ENCODE results near the gene ENDOD1.

ENDOD1 gene

GRCh38 chr11:95066716-95067038 is 23.0 kb upstream of the ENDOD1 start, which contains the start of gene SRSF8:
SRSF8 (plus strand) TSS chr11:95066919; CDS start chr11:95067227, 308 bp downstream.
- peaks cover 14 to 27% of the 10 kb centered on the region in 2 donors for H3K4me1 Mint-ChIP-seq (ENCODE audit: low read depth in 2 of 2)
- DNase-seq (no peak), ATAC-seq (replicated peaks) (peak; percentile 16)
- H3K27me3 Mint-ChIP-seq: no peaks in the 10 kb centered on the region
- peak within 1 kb of the TSS; percentile 98 to 99 for H3K4me3 Mint-ChIP-seq
- H3K9me3 Mint-ChIP-seq: no peaks in the 10 kb centered on the region
- H3K27ac Mint-ChIP-seq: peak within 1 kb of the TSS; percentile 96 to 98
- peaks cover 30% of the 10 kb centered on the region for H3K36me3 Mint-ChIP-seq (ENCODE audit: insufficient read depth)

- peaks cover 31% of the 10 kb centered on the region for H3K36me3 Mint-ChIP-seq (ENCODE audit: insufficient read depth)
- DNase-seq: peak; percentile 61 to 66 (median 65)
- H3K4me1 Mint-ChIP-seq (ENCODE audit: low read depth in 2 of 2): peaks cover 14 to 29% of the 10 kb centered on the region in 2 donors
- H3K9me3 Mint-ChIP-seq: no peaks in the 10 kb centered on the region
- no peaks in the 10 kb centered on the region for H3K27me3 Mint-ChIP-seq
- ATAC-seq (replicated peaks): peak; percentile 68
- H3K4me3 Mint-ChIP-seq: peak overlapping the region; percentile 98 to 99
- H3K27ac Mint-ChIP-seq: peak overlapping the region; percentile 96 to 98
These were observed 22.4 kb upstream of the ENDOD1 start for GRCh38 chr11:95067039-95067840.

GRCh38 chr11:95067841-95068219 is 21.8 kb upstream of the ENDOD1 start:
- DNase-seq (no peak), ATAC-seq (replicated peaks) (no peak)
- peaks cover 14 to 35% of the 10 kb centered on the region in 2 donors for H3K4me1 Mint-ChIP-seq (ENCODE audit: low read depth in 2 of 2)
- peaks cover 31% of the 10 kb centered on the region for H3K36me3 Mint-ChIP-seq (ENCODE audit: insufficient read depth)
- H3K9me3 Mint-ChIP-seq: no peaks in the 10 kb centered on the region
- no peaks in the 10 kb centered on the region for H3K27me3 Mint-ChIP-seq
- H3K4me3 Mint-ChIP-seq: peak overlapping the region; percentile 98 to 99
- H3K27ac Mint-ChIP-seq: peak overlapping the region; percentile 96 to 98

- Mint-ChIP-seq H3K9me3 (no peaks in the 10 kb centered on the region), H3K4me1 (ENCODE audit: low read depth in 2 of 2) (peaks cover 14 to 38% of the 10 kb centered on the region in 2 donors)
These were observed 21.1 kb upstream of the ENDOD1 start for GRCh38 chr11:95068549-95068948.

GRCh38 chr11:95070471-95070870 is 19.2 kb upstream of the ENDOD1 start:
- Mint-ChIP-seq H3K9me3 (no peaks in the 10 kb centered on the region), H3K27ac (peak overlapping the region; percentile 23 to 98), H3K4me3 (peak overlapping the region in 1 of 2 donors; percentile 43)

More at GRCh38 chr11:95068549-95068948, 21.1 kb upstream of the ENDOD1 start:
- Mint-ChIP-seq H3K4me3 (peak overlapping the region; percentile 98 to 99), H3K27ac (peak overlapping the region; percentile 96 to 98), H3K36me3 (ENCODE audit: insufficient read depth) (peaks cover 31% of the 10 kb centered on the region), H3K27me3 (no peaks in the 10 kb centered on the region)
- DNase-seq: peak; percentile 60 to 67 (median 64)
- peak; percentile 75 for ATAC-seq (replicated peaks)

GRCh38 chr11:95072948-95073347 is 16.7 kb upstream of the ENDOD1 start:
- ATAC-seq (replicated peaks): no peak
- Mint-ChIP-seq H3K9me3 (no peaks in the 10 kb centered on the region), H3K36me3 (ENCODE audit: insufficient read depth) (peaks cover 20% of the 10 kb centered on the region), H3K27ac (no peak overlapping the region), H3K27me3 (no peaks in the 10 kb centered on the region), H3K4me1 (ENCODE audit: low read depth in 2 of 2) (peaks cover 11 to 32% of the 10 kb centered on the region in 2 donors), H3K4me3 (no peak overlapping the region)
- no peak for DNase-seq

More at GRCh38 chr11:95070471-95070870, 19.2 kb upstream of the ENDOD1 start:
- Mint-ChIP-seq H3K4me1 (ENCODE audit: low read depth in 2 of 2) (peaks cover 14 to 38% of the 10 kb centered on the region in 2 donors), H3K27me3 (no peaks in the 10 kb centered on the region), H3K36me3 (ENCODE audit: insufficient read depth) (peaks cover 31% of the 10 kb centered on the region)
- ATAC-seq (replicated peaks): no peak
- DNase-seq: no peak

GRCh38 chr11:95074792-95075563 is 14.7 kb upstream of the ENDOD1 start:
- Mint-ChIP-seq H3K4me3 (no peak overlapping the region), H3K4me1 (ENCODE audit: low read depth in 2 of 2) (peaks cover 7 to 23% of the 10 kb centered on the region in 2 donors), H3K27me3 (no peaks in the 10 kb centered on the region), H3K9me3 (no peaks in the 10 kb centered on the region), H3K27ac (no peak overlapping the region), H3K36me3 (ENCODE audit: insufficient read depth) (peaks cover 7% of the 10 kb centered on the region)
- ATAC-seq (replicated peaks) (no peak), DNase-seq (no peak)

GRCh38 chr11:95076416-95076815 is 13.2 kb upstream of the ENDOD1 start:
- no peak for ATAC-seq (replicated peaks)
- H3K4me1 Mint-ChIP-seq (ENCODE audit: low read depth in 2 of 2): peaks cover 2 to 13% of the 10 kb centered on the region in 2 donors
- H3K27me3 Mint-ChIP-seq: no peaks in the 10 kb centered on the region
- H3K4me3 Mint-ChIP-seq: no peak overlapping the region
- no peaks in the 10 kb centered on the region for H3K9me3 Mint-ChIP-seq
- H3K27ac Mint-ChIP-seq: no peak overlapping the region
- DNase-seq: no peak
- H3K36me3 Mint-ChIP-seq (ENCODE audit: insufficient read depth): peaks cover 4% of the 10 kb centered on the region

GRCh38 chr11:95076981-95077380 is 12.7 kb upstream of the ENDOD1 start:
- H3K4me1 Mint-ChIP-seq (ENCODE audit: low read depth in 2 of 2): peaks cover 0 to 9% of the 10 kb centered on the region in 2 donors
- DNase-seq (no peak), ATAC-seq (replicated peaks) (no peak)
- no peaks in the 10 kb centered on the region for H3K36me3 Mint-ChIP-seq (ENCODE audit: insufficient read depth)
- H3K4me3 Mint-ChIP-seq: no peak overlapping the region
- H3K27me3 Mint-ChIP-seq: peaks cover 0 to 4% of the 10 kb centered on the region in 2 donors
- H3K9me3 Mint-ChIP-seq: no peaks in the 10 kb centered on the region
- no peak overlapping the region for H3K27ac Mint-ChIP-seq

GRCh38 chr11:95078526-95078925 is 11.1 kb upstream of the ENDOD1 start:
- Mint-ChIP-seq H3K4me1 (ENCODE audit: low read depth in 2 of 2) (no peaks in the 10 kb centered on the region), H3K9me3 (no peaks in the 10 kb centered on the region), H3K4me3 (no peak overlapping the region), H3K36me3 (ENCODE audit: insufficient read depth) (no peaks in the 10 kb centered on the region), H3K27ac (no peak overlapping the region), H3K27me3 (peaks cover 0 to 16% of the 10 kb centered on the region in 2 donors)
- ATAC-seq (replicated peaks) (no peak), DNase-seq (no peak)

GRCh38 chr11:95081010-95081409 is 8.6 kb upstream of the ENDOD1 start:
- no peaks in the 10 kb centered on the region for H3K9me3 Mint-ChIP-seq
- H3K27ac Mint-ChIP-seq: no peak overlapping the region
- H3K27me3 Mint-ChIP-seq: peaks cover 0 to 16% of the 10 kb centered on the region in 2 donors
- no peaks in the 10 kb centered on the region for H3K36me3 Mint-ChIP-seq (ENCODE audit: insufficient read depth)
- no peak overlapping the region for H3K4me3 Mint-ChIP-seq
- H3K4me1 Mint-ChIP-seq (ENCODE audit: low read depth in 2 of 2): no peaks in the 10 kb centered on the region
- ATAC-seq (replicated peaks): no peak
- DNase-seq: no peak

- Mint-ChIP-seq H3K27ac (no peak overlapping the region), H3K9me3 (no peaks in the 10 kb centered on the region)
These were observed 8.2 kb upstream of the ENDOD1 start for GRCh38 chr11:95081412-95081811.

GRCh38 chr11:95082576-95083001 is 7.1 kb upstream of the ENDOD1 start:
- no peak overlapping the region for H3K27ac Mint-ChIP-seq
- peaks cover 0 to 16% of the 10 kb centered on the region in 2 donors for H3K27me3 Mint-ChIP-seq
- no peak overlapping the region for H3K4me3 Mint-ChIP-seq
- ATAC-seq (replicated peaks) (no peak), DNase-seq (no peak)
- no peaks in the 10 kb centered on the region for H3K4me1 Mint-ChIP-seq (ENCODE audit: low read depth in 2 of 2)
- no peaks in the 10 kb centered on the region for H3K36me3 Mint-ChIP-seq (ENCODE audit: insufficient read depth)
- H3K9me3 Mint-ChIP-seq: no peaks in the 10 kb centered on the region

More at GRCh38 chr11:95081412-95081811, 8.2 kb upstream of the ENDOD1 start:
- H3K4me3 Mint-ChIP-seq: no peak overlapping the region
- H3K36me3 Mint-ChIP-seq (ENCODE audit: insufficient read depth): no peaks in the 10 kb centered on the region
- DNase-seq (no peak), ATAC-seq (replicated peaks) (no peak)
- H3K4me1 Mint-ChIP-seq (ENCODE audit: low read depth in 2 of 2): no peaks in the 10 kb centered on the region
- H3K27me3 Mint-ChIP-seq: peaks cover 0 to 16% of the 10 kb centered on the region in 2 donors

Measured in effector memory CD8-positive, alpha-beta T cell (primary cell).